HG03097 (cell line): ENCODE results near the gene OR6P1.

Experiments used
- ATAC-seq: cut with Tn5 transposase; IDR thresholded peaks from one replicate; pipeline ENCODE4 v1.9.1; 2021; ENCODE audit not compliant: unreplicated experiment, low FRiP score

Gene OR6P1, protein sequence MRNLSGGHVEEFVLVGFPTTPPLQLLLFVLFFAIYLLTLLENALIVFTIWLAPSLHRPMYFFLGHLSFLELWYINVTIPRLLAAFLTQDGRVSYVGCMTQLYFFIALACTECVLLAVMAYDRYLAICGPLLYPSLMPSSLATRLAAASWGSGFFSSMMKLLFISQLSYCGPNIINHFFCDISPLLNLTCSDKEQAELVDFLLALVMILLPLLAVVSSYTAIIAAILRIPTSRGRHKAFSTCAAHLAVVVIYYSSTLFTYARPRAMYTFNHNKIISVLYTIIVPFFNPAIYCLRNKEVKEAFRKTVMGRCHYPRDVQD

DNA sequence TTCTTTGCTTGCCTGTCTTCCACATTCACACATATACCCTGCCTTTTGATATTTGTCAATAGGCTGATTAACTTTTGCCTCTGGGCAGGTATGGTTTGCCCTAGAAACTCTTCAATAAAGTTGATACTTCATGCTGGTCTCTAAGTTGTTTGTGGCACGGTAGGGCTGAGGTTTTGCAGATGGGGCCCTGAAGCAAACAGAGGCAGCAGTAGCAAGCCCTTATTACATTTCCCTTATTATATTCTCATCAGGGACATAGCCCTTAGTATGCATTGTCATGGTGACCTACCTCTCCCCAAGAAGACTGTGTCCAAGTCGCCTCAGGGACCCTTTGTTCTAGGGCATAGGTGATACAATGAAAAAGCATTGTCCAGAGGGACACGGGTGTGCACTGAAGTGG is at the start of gene OR6P1:
OR6P1 (minus strand) TSS at position 101 of the 400 bp plus-strand sequence. CDS start 6,976 bp downstream, outside the sequence.
- no peak for ATAC-seq

DNA sequence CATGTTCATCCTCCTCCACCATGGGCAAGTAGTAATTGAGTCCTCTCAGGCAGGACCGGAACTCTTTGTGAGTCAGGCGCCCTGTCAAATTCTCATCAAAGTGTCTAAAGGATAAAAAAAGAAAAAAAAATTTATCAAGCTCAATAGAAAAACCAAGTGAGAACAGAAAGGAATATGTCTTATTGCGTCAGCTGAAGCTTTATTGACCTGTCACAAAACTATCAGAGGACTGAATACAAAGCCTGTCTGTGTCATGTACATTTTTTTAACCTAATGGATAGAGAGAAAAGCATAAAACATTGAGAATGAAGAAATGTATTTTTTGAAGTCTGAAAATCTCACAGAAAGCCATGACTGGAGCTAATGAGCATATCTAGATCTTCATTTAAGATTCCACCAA is 43.4 kb upstream of the OR6P1 start:
- no peak for ATAC-seq

DNA sequence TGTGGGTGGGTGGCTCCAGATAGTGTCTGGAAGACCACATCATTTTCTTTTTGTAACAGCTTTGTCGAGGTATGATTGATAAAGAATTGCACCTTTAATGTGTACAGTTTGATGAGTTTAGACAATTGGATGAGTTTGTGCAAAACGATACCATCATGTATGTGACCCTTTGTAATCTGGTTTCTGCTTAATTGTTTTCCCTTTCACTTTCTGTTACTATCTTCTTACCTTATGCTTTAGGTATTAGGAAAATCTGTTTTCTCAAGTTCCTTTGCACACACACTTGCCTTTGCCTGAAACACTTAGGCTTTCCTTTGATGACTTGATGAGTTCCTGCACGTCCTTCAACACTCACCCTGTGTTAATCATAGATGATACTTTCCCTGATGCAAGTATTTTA is 41.5 kb upstream of the OR6P1 start:
- no peak for ATAC-seq

DNA sequence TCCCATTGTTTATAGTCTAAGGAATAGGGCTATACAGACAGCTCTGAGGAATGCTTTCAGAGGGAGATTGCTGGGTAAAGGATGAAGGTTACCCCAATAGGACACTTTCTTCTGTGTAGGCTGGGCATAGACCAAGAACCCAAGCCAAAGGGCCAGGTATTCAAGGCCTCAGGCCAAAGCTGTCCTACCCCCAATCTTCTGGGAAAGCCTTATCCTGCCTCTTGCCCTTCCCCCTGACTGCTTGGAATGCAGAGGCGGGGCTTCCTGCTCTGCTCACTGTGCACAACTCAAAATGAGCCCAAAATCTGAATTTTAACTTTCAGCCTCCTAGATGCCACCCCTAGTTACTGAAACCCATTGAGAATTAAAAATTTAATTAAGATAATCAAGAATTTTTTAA is 36.9 kb upstream of the OR6P1 start:
- no peak for ATAC-seq

DNA sequence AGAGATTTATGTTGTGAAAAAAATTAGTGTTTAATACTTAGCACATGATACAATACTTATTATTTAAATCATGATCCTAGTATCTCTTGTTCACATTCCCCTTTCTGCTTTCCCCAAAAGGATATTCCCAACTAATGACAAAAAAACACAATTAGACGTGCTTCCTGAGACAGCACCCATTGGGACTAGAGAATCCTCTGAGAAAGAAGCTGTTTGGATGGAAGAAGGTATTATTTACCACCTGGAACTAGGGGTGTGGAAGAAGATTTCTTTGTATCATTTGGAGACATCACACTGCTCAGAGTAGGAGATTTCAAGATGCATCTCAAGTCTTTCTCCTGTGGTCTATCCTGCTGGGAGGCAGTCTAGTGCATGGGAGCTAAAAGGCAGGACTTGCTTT is 34.6 kb upstream of the OR6P1 start, which contains the start of gene OR10Z1:
OR10Z1 (plus strand) TSS at position 301 of the 400 bp plus-strand sequence. CDS start 1,171 bp downstream, outside the sequence.
- no peak for ATAC-seq

DNA sequence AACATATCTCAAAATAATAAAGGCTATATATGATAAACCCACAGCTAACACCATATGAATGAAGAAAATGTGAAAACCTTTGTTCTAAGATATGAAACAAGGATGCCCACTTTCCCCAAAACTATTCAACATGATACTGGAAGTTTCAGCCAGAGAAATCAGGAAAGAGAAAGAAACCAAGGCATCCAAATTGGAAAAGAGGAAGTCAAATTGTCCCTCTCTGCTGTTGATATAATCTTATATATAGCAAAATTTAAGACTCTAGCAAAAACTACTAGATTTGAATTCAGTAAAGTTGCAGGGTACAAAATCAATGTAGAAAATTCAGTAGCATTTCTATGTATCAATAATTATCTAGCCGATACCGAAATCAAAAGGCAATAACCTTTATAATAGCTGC is 30.4 kb upstream of the OR6P1 start:
- ATAC-seq, result no peak

DNA sequence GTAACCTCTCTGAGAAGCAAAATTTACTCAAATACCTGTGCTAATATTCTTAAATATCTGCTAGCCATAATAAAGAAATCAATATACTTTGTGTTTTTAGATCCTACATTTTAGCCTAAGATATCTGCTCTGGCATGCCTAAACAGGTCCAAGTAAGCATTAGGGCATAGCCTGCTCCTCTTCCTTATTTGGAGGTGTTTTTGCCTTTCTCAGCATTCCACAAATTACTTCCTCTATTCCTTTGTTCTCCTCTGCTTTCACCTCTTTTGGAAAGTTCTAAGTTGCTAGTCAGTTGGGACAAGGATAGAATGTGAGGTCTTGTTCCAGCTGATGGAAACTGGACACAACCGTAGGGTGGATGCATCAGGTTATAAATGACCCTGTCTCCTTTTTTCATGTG is 16.6 kb upstream of the OR6P1 start:
- ATAC-seq, result no peak

DNA sequence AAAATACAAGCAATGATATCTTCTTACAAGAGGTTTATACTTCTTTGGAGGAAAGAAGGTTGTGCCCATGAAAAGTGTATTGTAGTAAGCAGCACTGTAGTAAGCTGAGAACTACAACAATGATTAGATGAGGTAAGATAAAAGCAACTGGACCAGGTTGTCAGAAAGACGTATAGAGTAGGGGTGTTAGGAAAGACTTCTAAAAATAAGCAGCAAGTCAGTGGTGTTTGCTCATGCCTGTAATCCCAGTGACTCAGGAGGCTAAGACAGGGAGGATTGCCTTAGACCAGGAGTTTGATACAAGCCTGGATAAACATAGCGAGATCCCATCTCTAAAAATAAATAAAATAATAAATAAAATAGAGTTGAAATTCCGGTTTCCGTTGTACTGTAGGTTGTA is 13.6 kb upstream of the OR6P1 start:
- no peak for ATAC-seq

DNA sequence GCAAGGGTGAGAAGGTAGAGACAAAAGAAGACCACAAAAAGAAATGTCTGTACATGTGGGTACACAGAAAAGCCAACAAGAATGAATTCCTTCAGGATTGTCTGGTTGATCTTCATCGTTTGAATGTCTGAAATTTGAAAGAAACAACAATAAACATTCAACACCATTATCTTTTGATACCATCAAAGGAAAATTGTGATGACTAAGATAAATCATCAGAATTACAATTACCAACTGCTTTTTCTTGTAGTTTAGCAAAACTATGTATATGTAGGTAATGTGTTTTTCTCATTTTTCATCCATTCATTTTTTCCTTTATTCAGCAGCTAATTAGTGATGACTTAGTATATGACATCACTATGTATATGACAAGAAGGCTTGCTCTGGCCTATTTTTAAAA is 9.4 kb upstream of the OR6P1 start, which contains the start of gene OR10X1:
OR10X1 (minus strand) TSS at position 167 of the 400 bp plus-strand sequence; CDS start at position 167, 0 bp downstream.
- no peak for ATAC-seq

DNA sequence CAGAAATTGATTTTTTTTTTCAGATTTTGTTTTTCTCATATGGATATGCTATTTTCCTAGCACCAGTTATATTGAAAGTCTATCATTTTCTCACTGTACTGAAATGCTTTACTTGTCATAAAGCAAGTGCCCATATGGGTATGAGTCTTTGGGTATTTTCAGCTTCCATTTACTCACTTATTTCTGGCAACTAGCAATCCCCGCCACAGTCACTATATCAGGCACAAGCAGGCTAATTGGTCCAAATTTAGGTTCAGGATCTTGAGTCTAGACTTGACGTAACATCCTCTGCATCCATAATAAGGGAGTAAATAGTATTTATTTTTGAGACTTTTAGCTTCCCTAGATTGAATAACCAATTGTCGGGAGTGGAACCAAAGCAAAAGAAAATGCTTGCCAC is 7.2 kb upstream of the OR6P1 start:
- no peak for ATAC-seq

DNA sequence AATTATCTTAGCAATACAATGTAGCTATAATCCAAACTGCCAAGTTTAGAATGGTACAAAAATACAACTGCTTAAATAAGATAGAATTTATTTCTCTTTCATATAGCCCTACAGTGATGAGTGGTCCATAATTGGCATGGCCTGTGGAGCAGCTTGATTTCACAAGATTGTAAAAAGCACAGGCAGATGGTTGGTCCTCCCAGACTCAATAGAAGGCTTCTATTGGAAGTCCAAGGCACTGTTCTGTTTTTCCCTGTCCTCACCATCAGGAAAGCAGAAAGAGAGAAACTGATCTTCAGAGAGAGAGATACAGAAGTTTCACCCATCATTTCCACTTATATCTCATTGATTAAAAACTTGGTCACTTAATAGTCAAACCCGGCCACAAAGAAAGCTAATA is 1.8 kb upstream of the OR6P1 start:
- no peak for ATAC-seq

DNA sequence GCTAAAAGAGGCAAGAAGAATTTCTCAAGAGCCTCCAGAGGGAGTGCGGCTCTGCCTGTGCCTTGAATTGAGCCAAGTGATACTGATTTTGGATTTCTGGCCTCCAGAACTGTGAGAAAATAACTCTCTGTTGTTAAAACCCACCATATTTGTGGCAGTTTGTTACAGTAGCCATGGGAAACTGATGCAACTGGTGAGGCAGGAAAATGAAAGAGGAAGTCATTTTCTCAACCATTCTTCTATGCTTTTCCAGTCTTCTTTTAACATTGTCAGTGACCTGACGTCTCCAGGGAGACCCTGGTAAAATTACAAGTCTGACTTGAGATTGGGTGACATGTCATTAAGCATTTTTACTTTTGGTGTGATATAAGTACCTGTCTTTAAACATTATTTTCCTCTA is 5.8 kb downstream of the OR6P1 start:
- ATAC-seq, result no peak

DNA sequence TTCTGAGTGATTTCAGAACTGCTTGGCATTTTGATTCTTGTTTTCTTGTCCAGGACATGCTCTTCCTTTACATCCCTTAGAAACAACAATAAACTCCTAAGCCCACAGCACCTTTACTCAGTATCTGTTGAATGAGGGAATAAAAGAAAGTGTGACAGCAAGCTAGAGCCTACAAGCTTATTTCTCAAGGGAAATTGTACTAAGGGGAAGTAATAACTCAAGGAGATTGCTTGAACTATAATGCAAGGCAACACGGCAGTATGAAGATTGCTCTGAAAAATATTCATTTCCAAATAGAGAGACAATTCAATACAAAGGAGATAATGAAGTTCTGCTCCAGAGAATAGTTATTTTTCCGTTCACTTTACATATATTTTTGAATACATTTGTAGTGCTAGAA is 6.5 kb downstream of the OR6P1 start:
- no peak for ATAC-seq

DNA sequence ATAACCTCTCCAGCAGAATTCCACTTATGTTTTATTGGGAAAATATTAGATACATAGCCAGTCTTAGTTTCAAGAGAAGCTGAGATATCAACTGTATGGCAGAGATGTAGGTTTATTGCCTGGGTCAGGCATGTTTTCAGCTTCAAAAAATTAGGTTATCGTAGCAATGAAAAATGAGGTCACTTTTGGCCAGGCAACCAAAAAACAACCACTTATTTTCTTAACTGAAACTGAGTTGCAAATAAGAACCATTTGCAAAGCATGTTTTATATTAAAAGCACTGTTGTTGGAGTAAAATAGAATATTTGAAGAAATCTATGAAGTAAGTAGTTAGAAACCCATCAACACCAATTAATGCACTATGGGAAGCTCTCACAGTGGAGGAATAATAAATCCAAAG is 10.7 kb downstream of the OR6P1 start:
- no peak for ATAC-seq

DNA sequence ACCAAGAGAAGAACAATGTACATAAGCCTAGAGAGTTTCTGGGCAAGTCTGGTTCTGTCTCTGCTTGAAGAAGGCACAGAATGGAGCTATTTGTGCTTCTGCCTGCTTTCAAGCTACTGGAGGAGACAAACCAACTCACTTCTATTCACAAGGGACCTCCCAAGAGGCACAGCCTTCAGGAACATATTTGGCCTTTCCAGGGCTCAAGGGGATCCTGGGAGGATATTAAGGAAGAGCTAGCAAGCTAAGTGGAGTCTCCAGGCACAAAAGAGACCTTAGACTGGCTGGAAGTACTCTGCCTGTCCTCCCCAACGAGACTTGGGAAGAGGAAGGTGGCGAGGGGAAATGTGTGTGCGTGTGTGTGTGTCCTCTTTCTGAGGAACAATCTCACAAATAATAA is 16.0 kb downstream of the OR6P1 start, which contains the start of gene OR6Y1:
OR6Y1 (minus strand) TSS at position 54 of the 400 bp plus-strand sequence. CDS start 6,300 bp downstream, outside the sequence.
- no peak for ATAC-seq

DNA sequence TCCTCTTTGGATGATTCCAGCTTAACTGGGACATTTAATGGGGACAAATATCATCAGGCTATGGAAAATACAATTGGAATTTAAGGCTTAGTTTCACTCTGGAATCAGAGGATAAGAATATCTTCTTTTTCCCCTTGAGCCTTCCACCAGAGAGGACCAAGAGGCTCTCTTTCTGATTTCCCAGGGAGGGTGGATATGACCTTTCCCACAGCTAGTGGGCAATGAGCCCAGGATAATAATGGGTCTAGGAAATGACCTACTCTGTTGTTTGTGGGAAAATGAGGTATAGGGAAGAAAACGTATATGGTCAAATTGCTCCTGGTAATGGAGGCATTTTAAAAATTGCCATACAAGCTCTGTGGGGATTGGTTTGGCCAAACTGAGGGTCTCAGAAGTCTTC is 18.1 kb downstream of the OR6P1 start:
- no peak for ATAC-seq

DNA sequence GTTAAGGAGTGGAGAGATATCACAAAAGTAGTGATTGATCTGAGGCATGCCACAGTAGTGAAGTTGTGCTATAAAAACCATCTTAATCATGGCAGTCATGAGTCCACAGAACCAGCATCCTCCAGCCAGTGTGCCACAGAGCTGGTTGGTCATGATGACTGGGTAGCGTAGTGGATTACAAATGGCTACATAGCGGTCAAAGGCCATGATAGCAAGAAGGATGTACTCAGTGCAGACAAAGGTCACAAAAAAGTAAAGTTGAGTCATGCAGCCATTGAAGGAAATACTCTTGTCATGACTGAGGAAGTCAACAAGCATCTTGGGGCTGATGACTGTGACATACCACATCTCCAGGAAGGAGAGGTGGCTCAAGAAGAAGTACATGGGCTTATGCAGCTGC is 22.8 kb downstream of the OR6P1 start:
- ATAC-seq, result no peak

DNA sequence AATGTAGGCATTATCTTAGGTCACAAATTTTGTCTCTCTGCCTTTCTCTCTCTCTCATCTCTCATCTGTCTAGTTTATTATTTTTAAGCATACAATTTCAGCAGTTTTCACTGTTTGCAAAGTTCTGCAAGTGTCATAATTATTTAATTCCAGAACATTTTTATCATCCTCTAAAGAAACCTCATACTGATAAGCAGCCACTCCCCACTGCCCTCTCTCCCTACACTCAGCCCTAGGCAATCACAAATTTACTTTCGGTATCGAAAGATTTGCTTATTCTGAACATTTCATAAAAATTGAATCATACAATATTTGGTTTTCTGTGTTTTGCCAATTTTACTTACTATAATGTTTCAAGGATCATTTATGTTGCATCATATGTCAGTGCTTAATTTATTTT is 32.8 kb downstream of the OR6P1 start:
- no peak for ATAC-seq

DNA sequence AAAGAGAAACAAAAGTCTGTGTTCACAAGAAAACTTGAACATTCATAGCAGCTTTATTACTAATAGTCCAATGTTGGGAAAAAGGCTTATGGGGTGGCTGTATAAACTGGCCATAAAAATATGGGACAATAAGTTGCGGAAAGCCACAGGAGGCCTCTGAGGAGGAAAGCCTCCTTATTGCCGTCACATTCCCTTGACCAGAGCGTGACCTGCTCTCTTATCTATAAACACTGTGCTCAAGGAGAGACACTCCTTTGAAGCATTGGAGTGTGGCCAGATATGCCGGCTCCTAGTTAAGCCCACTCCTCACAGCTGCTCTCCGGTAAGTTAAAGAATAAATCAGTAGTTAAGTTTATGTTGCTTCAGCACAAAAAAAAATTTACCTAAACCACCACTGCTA is 35.9 kb downstream of the OR6P1 start:
- ATAC-seq, result no peak

DNA sequence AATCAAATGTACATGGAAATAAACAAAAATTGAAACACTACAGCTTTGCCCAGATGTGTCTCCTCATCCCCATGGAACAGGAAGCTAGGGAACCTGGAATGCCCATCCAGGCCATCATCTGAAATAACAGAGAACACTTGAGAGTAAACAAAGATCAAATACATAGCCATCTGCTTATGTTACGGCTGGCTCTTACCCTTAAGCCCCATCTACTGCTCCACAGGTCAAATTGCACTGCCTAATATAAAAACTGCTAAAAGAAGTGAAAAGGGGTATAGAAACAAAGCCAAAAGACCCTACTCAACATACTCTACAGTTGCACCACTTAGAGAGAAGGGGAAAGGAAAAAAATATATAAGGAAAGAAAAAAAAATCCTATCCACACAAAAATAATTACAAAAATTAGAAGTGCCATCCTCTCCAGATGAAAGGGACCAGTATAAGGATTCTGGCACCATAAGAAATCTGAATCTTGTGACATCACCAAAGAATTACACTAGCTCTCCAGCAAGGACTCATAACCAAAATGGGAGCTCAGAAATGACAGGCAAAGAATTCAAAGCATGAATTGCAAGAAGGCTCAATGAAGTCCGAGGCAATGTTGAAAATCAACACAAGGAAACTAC is 43.1 kb downstream of the OR6P1 start:
- ATAC-seq, result no peak

DNA sequence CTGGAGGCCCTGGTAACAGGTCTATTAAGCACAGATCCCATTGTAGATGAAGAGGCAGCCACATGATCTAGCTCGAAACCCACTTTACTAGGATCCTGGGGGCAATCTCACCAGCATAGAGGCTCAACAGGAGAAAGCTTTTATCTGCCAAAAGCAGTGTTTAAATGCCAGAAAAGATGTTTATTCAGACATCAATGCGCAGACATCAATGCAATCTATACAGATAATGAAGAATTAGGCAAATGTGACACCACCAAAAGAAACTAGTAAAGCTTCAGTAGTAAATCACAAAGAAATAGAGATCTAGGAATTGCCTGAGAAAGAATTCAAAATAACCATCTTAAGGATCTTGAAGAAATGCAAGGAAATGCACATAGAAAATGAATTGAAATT is 48.7 kb downstream of the OR6P1 start:
- ATAC-seq, result no peak
